IPS DF 19.7 (cell line): ENCODE measurements around the gene C22orf42.
"Not testable (repeated sequence)": the region's sequence is repeated elsewhere in the genome, so short reads cannot be mapped to it uniquely, and the experiment has no call there.

Source experiments
- DNase-seq: peaks from one replicate; pipeline ENCODE4 v3.0.0-alpha.2; 2013; ENCODE audit warnings: low read depth, low spot score

C22orf42 gene, protein sequence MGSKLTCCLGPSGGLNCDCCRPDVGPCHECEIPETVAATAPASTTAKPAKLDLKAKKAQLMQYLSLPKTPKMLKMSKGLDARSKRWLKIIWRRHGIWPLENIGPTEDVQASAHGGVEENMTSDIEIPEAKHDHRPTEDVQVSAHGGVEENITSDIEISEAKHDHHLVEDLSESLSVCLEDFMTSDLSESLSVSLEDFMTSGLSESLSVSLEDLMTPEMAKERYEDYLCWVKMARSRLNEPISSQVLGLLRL

DNA sequence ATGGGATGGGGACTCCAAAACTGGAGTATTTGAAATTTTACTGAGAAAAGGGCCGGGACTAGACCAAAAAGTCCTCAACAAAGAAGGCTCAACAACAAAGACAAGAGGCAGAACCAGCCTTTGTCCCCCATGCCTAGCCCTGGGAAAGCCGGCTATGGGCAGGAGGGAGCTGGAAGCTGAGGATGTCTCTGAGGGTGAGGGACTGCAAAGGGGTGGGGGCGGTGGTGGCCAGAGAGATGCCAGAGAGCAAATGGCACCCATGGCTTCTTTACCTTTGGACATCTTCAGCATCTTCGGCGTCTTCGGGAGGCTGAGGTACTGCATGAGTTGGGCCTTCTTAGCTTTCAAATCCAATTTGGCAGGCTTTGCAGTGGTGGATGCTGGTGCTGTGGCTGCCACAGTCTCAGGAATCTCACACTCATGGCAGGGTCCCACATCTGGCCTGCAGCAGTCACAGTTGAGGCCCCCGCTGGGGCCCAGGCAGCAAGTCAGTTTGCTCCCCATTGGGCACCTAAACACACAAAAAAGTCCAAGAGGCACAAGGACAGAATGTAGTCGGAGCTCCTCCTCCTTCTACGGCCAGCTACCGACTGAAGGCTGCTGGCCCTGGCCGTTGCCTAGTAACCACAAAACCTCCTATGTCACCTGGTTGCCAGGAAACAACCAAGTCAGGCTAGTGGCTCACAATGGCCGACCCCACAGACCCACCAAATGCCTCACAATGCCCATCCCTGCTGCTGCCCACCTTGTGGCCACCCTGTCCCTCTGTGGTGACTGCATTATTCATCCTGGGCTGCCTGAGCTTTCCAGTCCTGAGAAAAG lies at the start of gene C22orf42:
TSS of gene C22orf42 (minus strand) at position 592 of the 822 bp plus-strand sequence. CDS start at position 504, 88 bp downstream.
- no peak for DNase-seq

- no peak for DNase-seq
Measured at GRCh38 chr22:32208681-32209080, 49.6 kb upstream of the C22orf42 start.

DNA sequence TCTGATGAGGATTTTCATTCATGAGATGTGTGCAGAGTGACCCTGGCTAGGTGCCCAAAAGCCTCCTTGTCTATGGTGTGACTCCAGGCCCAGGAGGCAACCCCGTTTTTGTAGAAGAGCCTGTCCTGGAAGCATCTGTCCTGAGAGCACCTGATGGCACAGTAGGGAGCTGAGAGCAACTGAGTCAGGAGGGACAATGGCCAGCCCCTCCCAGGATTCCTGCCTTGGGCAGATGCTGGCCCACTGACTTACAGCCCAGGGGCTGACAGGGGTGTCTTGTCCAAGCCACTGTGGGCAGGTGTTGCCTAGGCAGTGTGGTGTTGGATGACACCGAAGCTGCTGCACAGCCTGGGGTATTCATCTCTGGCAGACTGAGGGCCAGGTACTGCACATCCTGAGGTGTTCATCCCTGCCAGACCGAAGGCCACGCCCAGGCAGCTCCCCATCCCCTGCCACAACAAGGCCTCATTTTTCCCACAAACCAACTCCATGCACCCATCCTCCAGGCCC lies 48.9 kb upstream of the C22orf42 start:
- DNase-seq: no peak

DNA sequence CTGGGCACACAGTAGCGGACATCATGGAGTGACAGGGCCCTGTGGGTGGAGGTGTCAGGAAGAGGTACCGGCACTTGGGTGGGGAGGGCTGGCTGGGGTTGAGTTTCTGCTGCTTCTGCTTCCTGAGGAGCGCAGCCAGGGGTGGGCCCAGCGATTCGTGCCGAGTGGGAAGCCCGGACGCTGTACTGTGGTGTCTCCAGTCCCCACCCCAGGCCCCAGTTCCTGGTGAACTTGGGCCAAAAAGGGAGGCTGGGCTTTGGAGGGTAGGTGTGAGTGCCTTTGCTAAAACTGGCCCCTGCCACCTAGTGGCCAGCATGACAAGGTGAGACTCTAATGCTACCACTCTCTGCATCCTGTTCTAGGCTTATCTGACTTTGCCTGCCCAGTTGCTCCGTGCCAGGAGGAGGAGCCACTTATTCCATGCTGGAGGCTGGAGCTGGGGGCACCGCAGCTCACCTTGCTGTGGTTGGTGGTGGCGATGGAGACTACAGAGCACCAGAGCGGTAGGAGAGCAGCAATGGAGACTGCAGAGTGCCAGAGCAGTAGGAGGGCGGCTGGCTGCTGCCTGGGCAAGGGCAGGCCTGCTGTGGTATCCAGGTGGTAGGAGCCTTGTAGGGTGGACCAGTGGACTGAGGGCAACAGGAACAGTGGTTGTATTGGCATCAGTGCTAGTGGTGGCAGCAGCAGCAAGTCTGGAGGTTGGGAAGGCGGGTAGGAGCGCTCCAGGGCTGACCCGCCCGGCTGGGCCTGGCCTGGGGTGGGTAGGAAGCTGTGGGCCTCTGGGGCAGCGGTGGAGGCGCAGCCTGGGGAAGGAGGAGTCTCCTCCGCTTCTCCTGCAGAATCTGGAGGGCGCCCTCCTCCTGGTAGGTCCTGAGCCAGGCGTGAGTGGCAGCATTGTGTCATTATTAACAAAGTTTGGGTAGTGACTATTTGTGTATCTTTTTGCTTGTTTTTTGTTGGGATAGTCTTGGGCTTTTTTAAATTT lies 48.0 kb upstream of the C22orf42 start:
- DNase-seq: peak; percentile 64

GRCh38 chr22:32205974-32206773 lies 47.1 kb upstream of the C22orf42 start:
- DNase-seq: no peak

GRCh38 chr22:32204856-32205722 lies 46.0 kb upstream of the C22orf42 start, which contains the start of gene RFPL2:
RFPL2 (minus strand) TSS chr22:32205073; CDS start chr22:32202451, 2,622 bp downstream.
- DNase-seq: peak; percentile 52

GRCh38 chr22:32204040-32204855 lies 45.1 kb upstream of the C22orf42 start:
- DNase-seq: no peak

GRCh38 chr22:32203181-32204039 lies 44.3 kb upstream of the C22orf42 start:
- no peak for DNase-seq

DNA sequence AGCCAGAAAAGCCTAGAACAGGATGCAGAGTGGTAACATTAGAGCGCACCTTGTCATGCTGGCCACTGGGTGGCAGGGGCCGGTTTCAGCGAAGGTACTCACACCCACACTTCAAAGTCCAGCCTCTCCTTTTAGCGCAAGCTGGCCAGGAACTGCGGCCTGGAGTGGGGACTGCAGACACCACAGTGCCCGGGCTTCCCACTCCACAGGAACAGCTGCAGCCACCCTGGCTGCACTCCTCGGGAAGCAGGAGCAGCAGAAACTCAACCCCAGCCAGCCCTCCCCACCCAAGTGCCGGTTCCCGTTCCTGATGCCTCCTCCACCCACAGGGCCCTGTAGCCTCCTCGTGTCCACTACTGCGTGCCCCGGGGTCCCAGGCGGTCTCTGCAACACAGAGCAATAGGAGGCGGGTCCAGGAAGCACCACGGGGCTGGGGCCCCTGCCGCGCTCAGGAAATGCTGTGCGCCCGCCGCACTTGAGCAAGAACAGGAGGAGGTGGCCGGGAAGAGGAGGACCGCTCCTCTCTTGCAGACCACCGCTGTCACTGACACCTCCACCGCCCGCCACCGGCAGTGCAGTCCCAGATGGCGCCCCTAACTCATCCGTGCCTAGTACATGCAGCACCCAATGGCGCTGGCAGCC lies 43.6 kb upstream of the C22orf42 start:
- peak; percentile 23 for DNase-seq

- no peak for DNase-seq
Measured at GRCh38 chr22:32202161-32202538, 43.0 kb upstream of the C22orf42 start.

DNA sequence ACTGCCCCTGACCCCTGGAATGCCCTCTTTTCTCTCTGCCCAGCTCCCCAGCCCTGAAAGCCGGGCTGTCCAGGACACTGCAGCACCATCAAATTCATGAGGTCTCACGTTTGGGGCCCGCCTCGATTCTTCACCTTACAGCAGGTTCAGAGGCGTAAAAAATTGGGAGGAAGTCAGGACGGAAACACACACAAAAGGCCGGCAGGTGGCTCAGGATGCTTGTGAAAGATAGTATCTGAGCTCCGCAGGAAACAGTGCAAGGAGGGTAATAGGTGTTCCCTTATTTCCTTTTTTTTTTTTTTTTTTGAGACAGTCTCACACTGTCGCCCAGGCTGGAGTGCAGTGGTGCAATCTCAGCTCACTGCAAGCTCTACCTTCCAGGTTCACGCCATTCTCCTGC lies 41.6 kb upstream of the C22orf42 start:
- DNase-seq: no peak

GRCh38 chr22:32199961-32200360 lies 40.9 kb upstream of the C22orf42 start:
- no peak for DNase-seq

GRCh38 chr22:32199341-32199740 lies 40.2 kb upstream of the C22orf42 start:
- no peak for DNase-seq

DNA sequence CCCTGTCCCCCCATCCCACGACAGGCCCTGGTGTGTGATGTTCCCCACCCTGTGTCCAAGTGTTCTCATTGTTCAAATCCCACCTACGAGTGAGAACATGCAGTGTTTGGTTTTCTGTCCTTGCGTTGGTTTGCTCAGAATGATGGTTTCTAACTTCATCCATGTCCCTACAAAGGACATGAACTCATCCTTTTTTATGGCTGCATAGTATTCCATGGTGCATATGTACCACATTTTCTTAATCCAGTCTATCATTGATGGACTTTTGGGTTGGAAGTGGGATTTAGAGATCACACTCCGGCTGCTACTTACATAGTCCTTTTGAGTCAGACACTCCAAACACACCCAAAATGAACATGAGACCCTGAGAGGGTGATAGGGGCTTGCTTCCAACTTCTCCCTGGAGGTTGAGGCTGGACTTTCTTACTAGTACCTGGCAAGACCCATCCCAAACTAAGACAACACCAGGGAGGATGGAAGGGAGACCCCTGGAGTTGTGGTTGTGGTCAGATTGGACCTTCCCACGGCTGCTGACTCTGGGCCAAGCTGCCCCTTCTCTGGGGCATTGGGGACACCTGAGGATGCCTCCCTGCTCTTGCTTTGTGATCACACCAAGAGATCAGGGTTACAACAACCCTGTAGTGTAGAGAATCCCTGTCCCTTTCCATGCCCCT lies 38.6 kb upstream of the C22orf42 start:
- not testable (repeated sequence) for DNase-seq

- not testable (repeated sequence) for DNase-seq
Measured at GRCh38 chr22:32195900-32196299, 36.8 kb upstream of the C22orf42 start.

DNA sequence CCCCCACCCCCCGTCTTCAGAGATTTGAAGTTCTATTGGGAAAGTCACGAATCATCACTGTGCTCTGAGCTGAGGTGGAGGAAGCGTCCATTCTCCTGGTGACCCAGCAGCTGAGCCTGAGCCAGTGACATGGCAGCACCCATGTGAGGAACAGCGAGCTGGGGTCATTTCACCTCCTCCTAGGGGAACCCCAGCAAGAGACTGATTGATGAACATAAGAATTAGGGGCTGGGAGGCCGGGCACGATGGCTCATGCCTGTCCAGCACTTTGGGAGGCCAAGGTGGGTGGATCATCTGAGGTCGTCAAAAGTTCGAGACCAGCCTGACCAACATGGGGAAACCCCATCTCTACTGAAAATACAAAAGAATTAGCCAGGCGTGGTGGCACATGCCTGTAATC lies 34.2 kb upstream of the C22orf42 start:
- not testable (repeated sequence) for DNase-seq

- not testable (repeated sequence) for DNase-seq
Measured at GRCh38 chr22:32191021-32191420, 31.9 kb upstream of the C22orf42 start.
